Adrenal gland (tissue), 12 donors: Measurements from ENCODE around the gene PPP1R16B. TPM values are rescaled to one million over a fixed set of nuclear protein-coding genes. Genes with fewer than 3 reads are reported as not detected.

ENCODE experiments used
- DNase-seq, 7 donors: peaks; one replicate each; pipeline ENCODE4 v3.0.0-alpha.2; 2019 to 2020
- H3K27ac ChIP-seq, 5 donors: fragments of 200-600 bp; sonication (generic) in 4 of 5; 1 replicate in 3 of 5; 2 replicates in 2 of 5; pipeline versions ENCODE4 v1.5.1 to v1.8.0; 2016 to 2020; ENCODE audit warnings: mild to moderate bottlenecking in 1 of 5
- H3K27me3 ChIP-seq: fragments of 200-600 bp; 2 replicates; pipeline ENCODE4 v1.8.0; 2021
- H3K36me3 ChIP-seq, 2 donors: fragments of 200-600 bp; replicated peaks in 1 of 2; 1 replicate in 1 of 2; 2 replicates in 1 of 2; pipeline versions ENCODE4 v1.5.1 to v1.8.0; 2018 to 2022
- H3K4me1 ChIP-seq, 2 donors: fragments of 200-600 bp; replicated peaks in 1 of 2; 1 replicate in 1 of 2; 2 replicates in 1 of 2; pipeline versions ENCODE4 v1.5.1 to v1.8.0; 2018 to 2021
- H3K4me3 ChIP-seq, 4 donors: fragments of 200-600 bp; sonication (generic) in 3 of 4; one replicate each; pipeline ENCODE4 v1.5.1; 2016 to 2018
- H3K9me3 ChIP-seq, 3 donors: fragments of 200-600 bp; sonication (generic) in 1 of 3; replicated peaks in 1 of 3; 1 replicate in 2 of 3; 2 replicates in 1 of 3; pipeline versions ENCODE4 v1.5.1 to v1.8.0; 2016 to 2021
- POLR2A ChIP-seq, 2 donors: fragments of 450-650 bp; IDR thresholded peaks; one replicate each; pipeline ENCODE4 v1.6.1; 2017; ENCODE audit warnings: antibody characterized with exemption in 2 of 2, mild to moderate bottlenecking in 2 of 2, moderate library complexity in 1 of 2
- WGBS, 4 donors: extraction: QIAGEN DNeasy Blood & Tissue Kit in 2 of 4; methylation state at CpG; one replicate each; pipeline versions ENCODE4 v1.1.5 to v1.1.7; 2013 to 2017; 5-methylcytosine and 5-hydroxymethylcytosine counted together
- intact Hi-C, 2 donors: fragments of 100-400 bp; cut with DNase I; formaldehyde crosslinking; loops; one replicate each; pipeline versions ENCODE4 v1.14.1 to v1.15.0; 2022 to 2023
- polyA plus RNA-seq, 3 donors: library from polyadenylated mRNA; stranded (reverse); fragments of 200-250 nt in 2 of 3; fragments of 350-450 nt in 1 of 3; fragmentation: Illumina TruSeq in 1 of 3; extraction: RNeasy Lipid Tissue Mini Kit (QIAGEN cat#74804) in 1 of 3; gene quantifications; one replicate each; pipeline ENCODE4 v1.2.3, GENCODE V29; 2013 to 2014
- small RNA-seq, 2 donors: library from RNA; depleted of rRNA; stranded (forward); fragments of <200 nt; gene quantifications; one replicate each; pipeline ENCODE3, GENCODE V24; 2016
- total RNA-seq, 9 donors: library from RNA; depleted of rRNA in 4 of 9; stranded (reverse); fragments of >200 nt in 4 of 9; fragments of 120-200 nt in 1 of 9; fragmentation: NEBNext Ultra II Directional in 1 of 9; extraction: Animal tissue kit (Norgen Biotek cat#: 25700) in 1 of 9; gene quantifications; one replicate each; pipeline versions ENCODE4 v1.1.0 to v1.2.4, GENCODE V29; 2013 to 2023
- TF ChIP-seq, protein P1 (sequence below), 6 experiments: fragments of 450-650 bp in 4 of 6; fragments of 200-600 bp in 2 of 6; sonication (generic) in 1 of 6; IDR thresholded peaks; 1 replicate in 5 of 6; 2 replicates in 1 of 6; pipeline versions ENCODE4 v1.5.1 to v1.8.0; 2016 to 2021; ENCODE audit warnings: antibody characterized with exemption in 6 of 6, mild to moderate bottlenecking in 2 of 6, moderate library complexity in 1 of 6
- donor health status: healthy with polysubstance abuse.
- donor health status: Bipolar disorder and iron deficiency.
- donor health status: DM: yes; HTN: yes; CAD: no.
- donor health status: DM: no; HTN: no; CAD: no.
- donor health status: DM: no; HTN: no; CAD: no.
- donor health status: DM: yes; HTN: yes; CAD: no.

Gene PPP1R16B
- total and polyA plus RNA-seq, 12 donors, result 1.8 to 18.3 (median 9.2) TPM

GRCh38 chr20:38968090-38968489, 162.6 kb downstream of the PPP1R16B start:
- 90 to 97% (median 93%) methylated on average over 4 to 6 of the region's 6 CpGs for WGBS, 4 donors
- Histone ChIP-seq H3K36me3 (no peaks in the 10 kb centered on the region), H3K27me3 (no peaks in the 10 kb centered on the region), H3K4me1 (peaks cover under 1 to 10% of the 10 kb centered on the region in 2 donors), H3K9me3 (no peaks in the 10 kb centered on the region), H3K27ac (no peak overlapping the region), H3K4me3 (no peak overlapping the region)
- DNase-seq, result no peak
- intact Hi-C loops, result no loop called here
- TF ChIP-seq, protein P1, sequence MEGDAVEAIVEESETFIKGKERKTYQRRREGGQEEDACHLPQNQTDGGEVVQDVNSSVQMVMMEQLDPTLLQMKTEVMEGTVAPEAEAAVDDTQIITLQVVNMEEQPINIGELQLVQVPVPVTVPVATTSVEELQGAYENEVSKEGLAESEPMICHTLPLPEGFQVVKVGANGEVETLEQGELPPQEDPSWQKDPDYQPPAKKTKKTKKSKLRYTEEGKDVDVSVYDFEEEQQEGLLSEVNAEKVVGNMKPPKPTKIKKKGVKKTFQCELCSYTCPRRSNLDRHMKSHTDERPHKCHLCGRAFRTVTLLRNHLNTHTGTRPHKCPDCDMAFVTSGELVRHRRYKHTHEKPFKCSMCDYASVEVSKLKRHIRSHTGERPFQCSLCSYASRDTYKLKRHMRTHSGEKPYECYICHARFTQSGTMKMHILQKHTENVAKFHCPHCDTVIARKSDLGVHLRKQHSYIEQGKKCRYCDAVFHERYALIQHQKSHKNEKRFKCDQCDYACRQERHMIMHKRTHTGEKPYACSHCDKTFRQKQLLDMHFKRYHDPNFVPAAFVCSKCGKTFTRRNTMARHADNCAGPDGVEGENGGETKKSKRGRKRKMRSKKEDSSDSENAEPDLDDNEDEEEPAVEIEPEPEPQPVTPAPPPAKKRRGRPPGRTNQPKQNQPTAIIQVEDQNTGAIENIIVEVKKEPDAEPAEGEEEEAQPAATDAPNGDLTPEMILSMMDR (IDR thresholded peaks at IDR 0.05), result no peak
- TF ChIP-seq POLR2A (IDR thresholded peaks at IDR 0.05), result no peak

GRCh38 chr20:38969708-38970107, 164.2 kb downstream of the PPP1R16B start:
- H3K36me3 ChIP-seq, result no peaks in the 10 kb centered on the region
- H3K4me3 ChIP-seq, result no peak overlapping the region
- H3K27me3 ChIP-seq, result no peaks in the 10 kb centered on the region
- H3K27ac ChIP-seq, result peak overlapping the region in 1 of 5 donors; percentile 20
- WGBS, 4 donors, result 70 to 85% (median 78%) methylated on average over 4 of the region's 4 CpGs
- no peak for TF ChIP-seq POLR2A (IDR thresholded peaks at IDR 0.05)
- TF ChIP-seq, protein P1 (IDR thresholded peaks at IDR 0.05), result no peak
- peak in 1 of 7 donors; percentile 8 for DNase-seq
- peaks cover 0 to 15% of the 10 kb centered on the region in 2 donors for H3K4me1 ChIP-seq
- H3K9me3 ChIP-seq, result no peaks in the 10 kb centered on the region
- intact Hi-C loops, result no loop called here

DNA sequence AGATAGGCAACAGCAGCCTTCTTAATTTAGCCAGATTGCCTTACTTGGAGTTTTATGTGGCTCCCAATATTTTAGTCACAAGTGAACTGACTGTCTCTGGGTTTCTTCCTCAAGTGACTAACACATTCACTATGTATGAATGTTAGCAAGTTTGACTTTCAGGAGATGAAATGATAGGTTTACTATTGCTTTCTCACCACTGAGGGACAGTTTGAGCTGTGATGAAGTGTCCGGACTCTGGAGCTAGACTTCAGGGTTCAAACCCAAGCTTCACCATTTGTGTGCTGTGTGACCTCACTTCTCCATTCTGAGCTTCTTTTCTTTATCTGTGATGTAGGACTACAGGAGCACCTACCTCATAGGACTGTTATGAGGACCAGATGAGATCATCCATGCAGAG, 164.8 kb downstream of the PPP1R16B start:
- Histone ChIP-seq H3K27me3 (no peaks in the 10 kb centered on the region), H3K4me1 (peaks cover 0 to 15% of the 10 kb centered on the region in 2 donors), H3K4me3 (no peak overlapping the region), H3K27ac (no peak overlapping the region), H3K9me3 (no peaks in the 10 kb centered on the region), H3K36me3 (no peaks in the 10 kb centered on the region)
- TF ChIP-seq, protein P1 (IDR thresholded peaks at IDR 0.05), result no peak
- no peak for TF ChIP-seq POLR2A (IDR thresholded peaks at IDR 0.05)
- no peak for DNase-seq
- WGBS, 4 donors, result 94 to 100% (median 98%) methylated on average over 1 of the region's 1 CpG
- intact Hi-C loops, result no loop called here

Small RNA genes lying within 50 kb of the gene (small RNA-seq; reads per million reads assigned to genes)
- 0 reads per million in 2 donors for gene AL023803.1

Other genes with a start within 250 kb of the PPP1R16B start
- not detected for gene ADIG, start 224.5 kb upstream of the PPP1R16B start, total RNA-seq
- gene ADIG, start 224.5 kb upstream of the PPP1R16B start, polyA plus RNA-seq, result not detected
- gene ARHGAP40, start 203.9 kb upstream of the PPP1R16B start, total RNA-seq, result not detected
- under 1 TPM in 1 of 3 donors, not detected in 2; 0.08 TPM for gene ARHGAP40, start 203.9 kb upstream of the PPP1R16B start, polyA plus RNA-seq
- not detected for gene SLC32A1, start 81.2 kb upstream of the PPP1R16B start, total RNA-seq
- gene SLC32A1, start 81.2 kb upstream of the PPP1R16B start, polyA plus RNA-seq, result under 1 TPM in 1 of 3 donors, not detected in 2; 0.24 TPM
- 1 to 10 TPM; 5.5 to 8.9 (median 6.7) TPM for gene ACTR5, start 57.2 kb upstream of the PPP1R16B start, total RNA-seq
- gene ACTR5, start 57.2 kb upstream of the PPP1R16B start, polyA plus RNA-seq, result 10 to 100 TPM in 1 of 3 donors, 1 to 10 TPM in 2; 5.6 to 10.5 (median 8.4) TPM
- gene FAM83D, start 120.7 kb downstream of the PPP1R16B start, total RNA-seq, result 1 to 10 TPM in 3 of 9 donors, under 1 TPM in 5, not detected in 1; 0.14 to 4.5 (median 0.77) TPM
- 1 to 10 TPM in 1 of 3 donors, under 1 TPM in 2; 0.17 to 1.1 (median 0.72) TPM for gene FAM83D, start 120.7 kb downstream of the PPP1R16B start, polyA plus RNA-seq
- 10 to 100 TPM in 2 of 9 donors, 1 to 10 TPM in 7; 3.2 to 12.7 (median 9.4) TPM for gene DHX35, start 156.6 kb downstream of the PPP1R16B start, total RNA-seq
- gene DHX35, start 156.6 kb downstream of the PPP1R16B start, polyA plus RNA-seq, result 1 to 10 TPM; 6.3 to 7.5 (median 6.6) TPM